Rectal smooth muscle tissue (tissue), 1 donor: ENCODE measurements around the gene SLC25A11.

Experiments
- H3K27ac ChIP-seq: one replicate; pipeline ENCODE4 v1.7.0; 2013; ENCODE audit warnings: low read depth, low read length, inconsistent platforms
- H3K27me3 ChIP-seq: one replicate; pipeline ENCODE4 v1.7.0; 2013; ENCODE audit warnings: low read length; ENCODE audit not compliant: control insufficient read depth, insufficient read depth
- H3K36me3 ChIP-seq: one replicate; pipeline ENCODE4 v1.7.0; 2013; ENCODE audit warnings: low read length; ENCODE audit not compliant: control insufficient read depth, insufficient read depth
- H3K4me1 ChIP-seq: one replicate; pipeline ENCODE4 v1.7.0; 2013; ENCODE audit warnings: low read length; ENCODE audit not compliant: control insufficient read depth, insufficient read depth
- H3K4me3 ChIP-seq: one replicate; pipeline ENCODE4 v1.7.0; 2013; ENCODE audit warnings: low read length
- H3K9ac ChIP-seq: one replicate; pipeline ENCODE4 v1.7.0; 2013; ENCODE audit warnings: low read length

Gene SLC25A11

DNA sequence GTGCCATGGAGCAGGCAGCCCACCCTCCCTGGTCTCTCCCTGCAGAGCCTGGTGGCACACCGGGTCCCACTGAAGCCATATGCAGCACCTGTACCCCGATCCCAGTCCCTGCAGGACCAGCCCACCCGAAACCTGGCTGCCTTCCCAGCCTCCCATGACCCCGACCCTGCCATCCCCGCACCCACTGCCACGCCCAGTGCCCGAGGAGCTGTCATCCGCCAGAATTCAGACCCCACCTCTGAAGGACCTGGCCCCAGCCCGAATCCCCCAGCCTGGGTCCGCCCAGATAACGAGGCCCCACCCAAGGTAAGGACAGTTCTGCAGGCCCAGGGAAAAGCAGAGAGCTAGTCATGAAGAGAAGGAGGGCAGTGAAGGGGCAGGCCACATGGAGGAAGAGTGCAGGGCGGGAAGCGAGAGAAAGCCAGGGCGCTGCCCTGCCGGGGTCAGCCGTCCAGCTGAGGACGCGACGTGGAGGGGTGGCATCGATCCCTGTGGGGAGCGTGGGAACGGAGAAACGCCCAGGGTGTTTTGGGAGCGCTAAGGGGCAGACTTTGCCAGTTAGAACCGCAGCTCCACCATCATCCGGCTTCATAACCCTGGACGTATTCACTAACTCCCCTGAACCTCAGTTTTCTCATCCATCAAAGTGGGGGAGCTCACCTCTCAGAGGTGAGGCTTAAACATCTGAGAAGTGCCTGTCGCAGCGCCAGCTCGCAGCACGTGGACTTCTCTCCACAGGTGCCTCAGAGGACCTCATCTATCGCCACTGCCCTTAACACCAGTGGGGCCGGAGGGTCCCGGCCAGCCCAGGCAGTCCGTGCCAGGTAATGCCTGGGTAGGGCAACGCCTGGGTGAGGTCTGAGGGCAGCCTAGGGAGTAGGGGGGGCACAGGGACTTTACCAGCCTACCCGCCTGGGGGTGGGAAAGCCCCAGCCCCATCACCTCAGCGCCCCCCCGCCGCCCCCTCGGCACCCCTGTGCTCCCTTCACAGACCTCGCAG lies 48.1 kb downstream of the SLC25A11 start:
- Histone ChIP-seq H3K4me3 (no peak overlapping the region), H3K27ac (no peak overlapping the region), H3K36me3 (peaks cover 58% of the 10 kb centered on the region), H3K9ac (no peak overlapping the region), H3K4me1 (no peaks in the 10 kb centered on the region), H3K27me3 (no peaks in the 10 kb centered on the region)

- H3K36me3 ChIP-seq: peaks cover 52% of the 10 kb centered on the region
- no peaks in the 10 kb centered on the region for H3K27me3 ChIP-seq
- H3K9ac ChIP-seq: no peak overlapping the region
- H3K27ac ChIP-seq: no peak overlapping the region
- H3K4me1 ChIP-seq: no peaks in the 10 kb centered on the region
- no peak overlapping the region for H3K4me3 ChIP-seq
Measured at GRCh38 chr17:4887581-4887980, 52.3 kb downstream of the SLC25A11 start.
